ENCODE results near the gene AQR. TPM values are rescaled to one million over a fixed set of nuclear protein-coding genes. Genes with fewer than 3 reads are reported as not detected.
A peak's percentile ranks its signal among the peaks of the same experiment; 100 is the strongest.

The AQR gene
- total and polyA plus RNA-seq, 2 of the 8 experiments (the other 6 are each of a cell fraction or from before 2014, with no cell fraction given), result 34.5 to 57.6 TPM

- TF ChIP-seq SIX5 (IDR thresholded peaks at IDR 0.05; ENCODE audit: low read depth, low read length) (peak; percentile 50; the same call in 1 of the 2 replicates), FOSL1 (IDR thresholded peaks at IDR 0.05; ENCODE audit: insufficient read depth, low read depth, low read length) (no peak), CHD2 (IDR thresholded peaks at IDR 0.05; ENCODE audit: low read length) (peak; percentile 65), HDAC2 (IDR thresholded peaks at IDR 0.05; ENCODE audit: borderline replicate concordance in 1 of 2, low read depth in 2 of 2, low read length in 2 of 2) (peak in 1 of 2 experiments; percentile 70; a peak in 1 of 4 replicates), NRF1 (IDR thresholded peaks at IDR 0.05; ENCODE audit: low read depth, low read length) (no peak), CBX8 (IDR thresholded peaks at IDR 0.05; ENCODE audit: borderline replicate concordance, low read depth, low read length) (no peak), CTBP2 (IDR thresholded peaks at IDR 0.05; ENCODE audit: borderline replicate concordance, insufficient read depth, insufficient read length, low read length) (no peak), SAP30 (IDR thresholded peaks at IDR 0.05; ENCODE audit: insufficient read depth, insufficient replicate concordance, low read length) (peak; percentile 86), CHD1 (IDR thresholded peaks at IDR 0.05; ENCODE audit: low read depth, low read length) (no peak), KDM5A (IDR thresholded peaks at IDR 0.05; ENCODE audit: low read length) (peak; percentile 73), ATF3 (IDR thresholded peaks at IDR 0.05; ENCODE audit: insufficient read depth, low read depth, low read length) (no peak), BRCA1 (IDR thresholded peaks at IDR 0.05; ENCODE audit: low read depth, low read length) (peak; percentile 35; the same call in 1 of the 2 replicates), SRF (IDR thresholded peaks at IDR 0.05; ENCODE audit: low read depth, low read length) (peak; percentile 67; the same call in 1 of the 2 replicates), KDM4A (IDR thresholded peaks at IDR 0.05; ENCODE audit: low read depth, low read length, severe bottlenecking) (peak; percentile 60), JUND (IDR thresholded peaks at IDR 0.05; ENCODE audit: low read length) (peak; percentile 54), MAX (IDR thresholded peaks at IDR 0.05) (peak; percentile 56), POLR2A (IDR thresholded peaks at IDR 0.05; ENCODE audit: control extremely low read depth in 1 of 2, low read depth in 2 of 2, low read length in 2 of 2) (peak; percentile 86 to 94), CBX5 (IDR thresholded peaks at IDR 0.05; ENCODE audit: low read depth, low read length) (no peak), JUN (IDR thresholded peaks at IDR 0.05; ENCODE audit: low read depth, low read length) (no peak), SUZ12 (IDR thresholded peaks at IDR 0.05; ENCODE audit: low read length) (no peak), TCF12 (IDR thresholded peaks at IDR 0.05; ENCODE audit: low read depth, low read length) (0 out of 2 replicates have a peak, but pooled peaks have one; percentile 60), RXRA (IDR thresholded peaks at IDR 0.05; ENCODE audit: insufficient read depth, low read depth, low read length) (0 out of 2 replicates have a peak, but pooled peaks have one; percentile 35), NANOG (IDR thresholded peaks at IDR 0.05; ENCODE audit: insufficient read depth, low read depth, low read length, poor library complexity, severe bottlenecking) (no peak)
Measured at GRCh38 chr15:34969340-34970097, at the start of gene AQR (continued).
